ENCODE data around the gene SLC38A2.
A peak's percentile ranks its signal among the peaks of the same experiment; 100 is the strongest.

Gene SLC38A2

DNA sequence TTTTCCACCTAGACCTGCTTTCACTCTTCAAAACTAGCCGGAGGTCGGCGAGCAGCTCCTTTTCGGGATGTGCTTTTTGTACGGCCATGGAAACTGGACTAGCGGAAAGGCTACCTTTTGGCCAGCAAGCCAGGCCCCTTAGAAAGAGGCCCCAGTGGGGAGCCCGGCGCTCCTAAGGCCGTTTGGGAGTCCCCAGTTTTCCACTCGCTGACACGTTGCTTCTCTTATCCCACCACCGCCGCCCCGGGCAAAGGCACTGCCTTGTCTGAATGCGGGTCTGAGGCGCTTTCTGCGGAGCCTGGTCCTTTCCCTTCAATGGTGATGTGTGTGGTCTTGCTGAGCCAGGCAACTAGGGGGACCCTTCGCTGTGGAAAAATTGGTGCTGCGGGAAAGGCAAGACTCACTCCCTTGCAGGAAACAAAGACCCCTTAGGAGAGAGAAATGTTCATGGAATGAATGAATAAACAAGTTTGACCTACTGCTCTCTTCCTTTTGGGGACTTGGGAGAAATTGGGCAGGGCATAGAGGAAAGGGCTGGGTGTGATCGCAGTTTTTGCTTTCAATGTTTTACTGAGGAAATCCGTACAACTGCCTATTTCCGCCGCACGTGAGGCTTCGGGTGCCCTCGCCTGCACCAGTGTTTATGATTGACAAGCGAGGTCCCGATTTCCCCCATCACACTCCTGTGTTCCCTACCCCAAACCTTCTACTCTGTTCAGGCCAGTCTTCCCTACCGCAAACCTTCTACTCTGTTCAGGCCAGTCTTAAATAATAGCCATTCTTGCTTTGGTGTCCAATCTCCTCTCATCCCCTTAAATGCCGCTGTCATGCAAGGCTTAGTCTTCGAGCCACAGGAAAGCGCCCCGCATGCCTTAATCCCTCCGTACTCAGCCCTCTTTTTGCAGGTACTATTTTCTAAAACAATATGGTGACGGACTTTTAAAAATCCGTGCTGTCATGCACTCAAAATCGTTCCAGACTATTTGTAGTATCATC, 1.0 kb upstream of the SLC38A2 start:
- peak; percentile 22 for DNase-seq

DNA sequence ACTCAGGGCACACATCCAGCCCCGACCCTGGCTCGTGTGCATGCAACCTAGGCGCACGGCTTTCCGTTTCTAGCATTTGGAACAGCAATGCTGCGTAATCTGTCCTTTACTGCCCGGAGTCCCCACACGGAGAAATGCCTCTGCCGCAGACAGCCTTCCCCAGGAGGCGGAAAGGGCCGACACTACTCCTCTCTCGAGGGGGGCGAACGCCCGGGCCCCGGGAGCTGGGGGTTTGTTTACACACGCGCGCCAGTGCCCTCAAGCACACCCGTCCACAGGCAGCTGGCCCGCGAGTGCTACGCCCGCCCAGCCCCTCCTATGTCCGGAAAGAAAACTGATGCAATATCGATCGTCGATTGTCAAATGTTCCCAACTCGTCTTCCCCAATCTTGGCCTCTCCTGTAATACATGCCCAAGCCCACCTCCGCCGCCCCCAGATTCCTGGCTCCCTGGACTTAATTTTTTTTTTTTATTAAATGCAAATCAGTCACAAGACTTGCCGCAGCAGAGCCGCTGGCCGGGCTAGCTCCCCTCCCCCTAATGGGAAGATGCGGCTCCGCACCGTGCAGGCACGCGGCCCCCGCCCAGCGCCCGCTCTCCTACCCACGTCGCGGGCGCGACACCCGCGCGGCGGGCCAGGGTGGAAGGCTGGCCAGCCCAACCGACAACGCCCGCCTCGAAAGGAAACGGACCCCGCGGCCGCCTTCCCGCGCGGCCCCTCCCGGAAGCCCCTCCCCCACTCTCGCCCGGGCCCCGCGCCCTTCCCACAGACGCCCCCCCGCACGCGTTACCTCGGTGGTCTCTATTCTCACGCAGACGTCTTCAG, 642 bp downstream of the SLC38A2 start:
- peak; percentile 48 for DNase-seq

DNA sequence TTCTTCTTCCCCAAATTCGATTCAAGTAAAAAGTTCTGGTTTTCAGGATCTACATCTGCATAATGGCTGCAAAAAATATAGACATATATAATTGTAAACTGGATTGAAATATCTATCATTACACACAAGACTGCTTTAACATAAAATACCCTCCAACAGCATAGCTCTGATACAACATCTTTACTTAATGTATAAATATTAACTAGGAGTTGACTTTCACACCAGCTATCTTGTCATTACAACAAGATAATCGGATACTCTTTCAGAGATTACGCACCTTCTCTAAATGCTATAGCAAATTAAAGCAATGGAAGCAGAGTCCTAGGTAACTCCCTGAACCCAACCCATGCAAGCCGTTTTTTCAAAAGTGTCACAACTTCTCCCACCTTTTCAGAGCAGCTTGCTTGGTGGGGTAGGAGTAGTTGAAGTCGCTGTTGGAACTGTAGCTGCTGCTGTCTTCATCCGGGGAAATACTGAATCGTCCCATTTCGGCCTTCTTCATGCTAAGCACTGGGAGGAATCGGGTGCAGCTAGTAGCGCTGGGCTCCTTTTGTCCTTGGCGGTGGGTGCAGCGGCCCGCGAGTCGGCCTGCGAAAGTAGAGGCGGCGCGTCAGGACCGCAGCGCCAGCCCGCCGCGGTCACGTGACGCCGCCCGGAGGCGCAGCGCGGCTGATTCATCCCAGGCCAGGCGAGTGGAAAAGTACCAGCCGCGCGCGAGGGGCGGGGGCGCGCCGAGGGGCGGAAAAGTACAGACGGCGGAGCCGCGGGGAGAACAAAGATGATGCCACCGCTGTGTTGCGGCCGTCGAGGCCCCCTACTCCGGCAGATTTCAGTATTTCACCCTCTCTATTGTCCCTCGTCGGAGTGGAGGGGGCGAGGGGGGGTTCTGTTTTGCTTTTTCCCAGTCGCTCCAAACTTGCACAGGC, 1.5 kb downstream of the SLC38A2 start:
- peak; percentile 93 for DNase-seq

DNA sequence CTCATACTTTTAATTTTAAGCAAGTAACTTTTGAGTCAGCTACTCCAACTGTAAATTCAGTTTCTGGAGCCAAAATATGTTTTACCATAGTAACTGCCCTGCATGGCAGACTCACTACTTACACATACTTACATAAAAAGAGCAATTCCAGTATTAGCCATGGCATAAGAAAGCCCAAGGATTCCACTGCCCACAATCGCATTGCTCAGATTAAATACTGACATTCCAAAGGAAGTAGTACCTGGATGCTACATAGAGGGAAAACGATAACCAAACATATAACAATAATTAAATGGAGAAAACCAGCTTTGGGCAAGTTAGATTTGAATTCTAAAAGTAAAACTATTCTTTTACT, 2.2 kb downstream of the SLC38A2 start:
- no peak for DNase-seq

DNA sequence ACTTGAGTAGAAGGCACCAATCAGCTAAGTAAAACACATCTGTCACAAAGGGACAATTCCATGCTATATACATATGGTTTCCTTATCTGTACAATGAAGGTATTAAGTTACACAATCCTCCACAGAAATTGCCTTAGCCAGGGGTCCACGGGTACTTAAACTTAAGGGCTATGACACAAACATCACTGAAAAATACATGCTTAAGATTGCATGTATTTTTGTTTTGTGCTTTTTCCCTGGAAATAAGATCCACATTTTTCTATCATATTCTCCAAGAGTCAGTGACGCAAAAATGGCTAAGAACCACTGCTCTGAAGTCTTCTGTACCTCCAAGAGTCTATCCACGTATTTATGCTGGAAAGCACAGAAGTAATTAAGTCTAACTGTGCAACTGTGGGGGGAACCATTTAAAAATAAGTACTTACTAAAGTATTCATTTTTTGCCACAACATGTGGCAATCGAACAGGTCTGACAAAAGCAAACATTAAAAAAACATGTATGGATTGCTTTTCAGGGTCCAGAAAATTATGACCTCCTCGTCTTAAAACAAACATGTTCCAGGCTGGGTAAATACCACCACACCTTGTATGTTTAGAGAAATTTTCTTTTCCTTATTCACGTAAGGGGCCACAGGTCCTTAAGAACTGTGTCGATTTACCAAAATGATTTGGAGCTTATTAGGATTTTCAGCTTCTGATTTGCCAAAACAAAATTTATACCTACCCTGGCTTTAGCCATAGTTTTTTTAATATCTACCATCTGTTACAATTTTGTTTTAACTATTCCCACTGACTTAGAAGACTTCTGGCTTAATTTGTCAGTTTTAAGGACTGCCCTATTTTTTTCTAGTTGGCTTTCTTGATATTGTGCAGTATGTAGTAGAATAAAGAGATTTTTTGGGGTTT, 2.8 kb downstream of the SLC38A2 start:
- no peak for DNase-seq

DNA sequence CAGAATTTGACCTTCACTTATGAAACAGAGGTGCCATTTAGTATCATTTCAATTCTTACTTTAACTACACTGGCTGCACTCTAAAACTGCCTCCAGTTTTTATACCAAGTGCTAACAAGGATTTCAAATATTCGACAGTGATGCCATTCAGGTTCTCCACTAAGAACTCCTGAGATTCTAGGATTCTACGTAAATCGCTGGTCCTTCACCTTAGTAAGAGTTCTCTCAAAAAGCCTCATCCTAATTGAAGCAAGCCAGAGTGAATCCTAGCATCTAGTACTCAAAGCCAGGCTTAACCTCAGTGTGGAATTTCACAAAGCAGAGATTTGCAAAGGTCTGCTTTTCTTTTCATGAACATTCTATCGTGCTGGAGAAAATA, 3.5 kb downstream of the SLC38A2 start:
- DNase-seq, result no peak

DNA sequence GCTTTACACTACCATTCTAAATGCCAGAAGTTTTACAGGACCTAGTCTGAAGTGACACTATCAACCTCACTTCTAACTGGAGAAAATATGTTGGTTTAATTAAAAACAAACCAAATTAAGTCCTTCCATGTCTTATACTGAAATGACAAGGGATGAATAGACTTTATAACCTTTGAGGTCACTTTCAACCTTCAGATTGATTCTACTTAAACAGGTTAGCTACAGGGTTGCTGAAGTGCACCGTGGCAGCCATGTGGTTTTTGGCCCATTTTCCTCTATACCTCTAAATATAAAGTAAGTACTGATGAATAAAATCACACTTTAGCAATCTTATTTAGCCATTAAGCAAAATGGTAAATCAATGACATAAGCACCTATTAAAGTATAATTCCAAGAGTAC, 3.9 kb downstream of the SLC38A2 start:
- no peak for DNase-seq

DNA sequence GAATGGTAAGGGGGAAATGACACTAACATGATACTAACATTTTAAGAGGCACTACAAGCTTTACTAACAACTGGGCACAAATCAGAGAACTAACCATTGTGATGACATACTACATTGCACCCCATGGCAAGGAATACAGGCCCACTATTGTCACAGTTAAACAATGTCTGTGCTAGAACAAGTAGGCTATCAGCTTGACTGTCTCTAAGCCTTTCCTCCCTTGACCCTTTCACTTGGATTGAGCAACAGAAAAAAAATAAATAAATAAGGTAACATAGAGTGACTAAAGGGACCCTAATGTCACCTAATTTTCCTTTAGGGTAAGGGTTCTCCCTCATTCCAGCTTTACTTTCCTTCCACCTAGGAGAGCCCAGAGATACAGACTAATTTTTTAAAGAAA, 4.4 kb downstream of the SLC38A2 start:
- DNase-seq, result no peak

DNA sequence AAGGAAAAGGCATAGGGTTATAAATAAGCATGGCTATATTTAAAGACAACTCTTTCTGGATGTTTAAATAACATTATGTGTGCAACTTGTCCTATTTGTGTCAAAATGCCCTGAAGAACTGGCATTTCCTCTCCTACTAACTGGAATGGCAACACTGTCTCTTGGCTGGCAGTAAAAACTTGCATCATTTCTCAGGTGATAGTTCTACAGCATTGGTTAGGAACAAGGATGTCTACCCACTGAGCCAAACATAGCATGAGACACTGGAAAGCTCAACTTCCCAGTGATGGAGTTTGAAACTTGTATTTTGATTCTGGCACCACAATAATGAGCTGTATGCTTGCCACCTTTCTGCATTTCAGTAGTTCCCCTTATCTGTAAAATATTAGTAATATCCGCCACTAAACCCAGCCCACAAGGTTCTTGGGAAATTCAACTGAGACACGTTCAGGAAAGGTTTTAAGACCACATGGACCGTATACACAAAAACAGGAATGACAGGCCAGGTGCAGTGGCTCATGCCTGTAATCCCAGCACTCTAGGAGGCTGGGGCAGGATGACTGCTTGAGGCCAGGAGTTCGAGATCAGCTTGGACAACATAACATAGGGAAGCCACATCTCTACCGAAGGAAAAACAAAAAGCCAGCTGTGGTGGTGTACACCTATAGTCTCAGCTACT, 5.1 kb downstream of the SLC38A2 start:
- no peak for DNase-seq

DNA sequence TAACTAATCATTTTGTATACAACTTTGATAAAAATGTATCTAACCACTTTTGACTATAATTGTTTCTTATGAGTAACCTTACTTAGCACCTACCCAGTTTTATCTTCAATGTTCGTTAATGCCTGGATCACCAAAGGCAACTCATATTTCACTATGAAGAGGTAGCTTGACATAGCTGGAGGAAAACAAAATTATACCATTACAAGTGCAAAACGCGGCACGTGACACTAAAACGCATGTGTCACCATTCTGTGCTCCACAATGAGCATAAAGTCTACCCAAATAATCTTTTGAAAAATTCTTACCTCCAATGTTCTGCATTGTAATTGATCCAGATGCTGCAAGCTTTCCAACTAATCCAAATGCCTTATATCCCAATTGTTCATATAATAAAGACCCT, 5.8 kb downstream of the SLC38A2 start:
- DNase-seq, result no peak

DNA sequence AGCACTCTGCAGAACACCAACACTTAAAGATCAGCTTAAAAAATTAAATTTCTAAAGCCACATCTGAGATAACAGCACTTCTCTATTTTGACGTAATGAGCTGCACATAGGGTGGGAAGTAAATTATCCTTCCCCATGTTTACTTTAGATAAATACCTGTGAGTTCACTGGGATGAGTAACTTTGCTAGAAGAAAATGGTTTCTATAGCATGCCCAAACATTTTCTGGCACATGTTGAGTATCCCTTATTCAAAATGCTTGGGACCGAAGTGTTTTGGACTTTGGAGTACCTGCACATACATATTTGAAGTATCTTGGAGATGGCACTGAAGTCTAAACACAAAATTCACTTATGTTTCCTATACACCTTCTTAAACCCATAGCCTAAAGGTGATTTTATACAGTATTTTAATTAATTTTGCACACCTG, 6.6 kb downstream of the SLC38A2 start:
- no peak for DNase-seq

DNA sequence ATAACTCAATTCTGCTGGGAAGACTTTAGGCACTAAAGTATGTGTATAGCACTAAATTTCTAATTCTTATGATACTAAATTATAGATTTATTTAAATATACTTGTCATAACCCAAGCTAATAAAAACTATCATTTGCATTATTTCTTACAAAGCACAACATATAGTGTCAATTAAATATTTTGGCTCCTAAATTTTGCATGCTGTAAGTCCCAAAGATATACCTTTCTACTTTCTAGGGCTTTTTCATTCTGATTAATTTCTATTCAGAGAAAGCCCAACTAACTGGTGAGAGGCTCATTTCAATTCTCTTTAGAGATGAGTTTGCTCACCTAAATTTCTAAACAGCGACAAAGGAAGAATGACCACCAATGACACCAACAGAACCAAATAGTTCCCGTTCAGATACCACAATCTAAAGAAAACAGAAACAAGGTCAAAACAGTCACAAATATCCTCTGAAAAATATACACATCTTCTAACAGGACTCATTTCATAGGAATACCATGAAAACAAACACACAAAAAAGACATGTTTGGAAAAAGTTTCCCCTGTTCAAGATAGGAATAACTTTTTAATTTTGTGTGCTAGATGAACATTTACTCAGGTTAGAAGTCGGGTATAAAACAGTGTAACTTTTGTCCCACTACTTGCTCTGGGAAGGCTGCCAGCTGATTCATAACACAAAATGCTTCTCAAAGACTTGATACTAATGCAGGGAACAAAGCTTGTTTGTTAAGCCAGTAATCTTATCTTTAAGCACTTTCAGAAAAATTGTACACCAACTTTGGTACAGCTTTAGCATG, 7.6 kb downstream of the SLC38A2 start:
- DNase-seq, result no peak

DNA sequence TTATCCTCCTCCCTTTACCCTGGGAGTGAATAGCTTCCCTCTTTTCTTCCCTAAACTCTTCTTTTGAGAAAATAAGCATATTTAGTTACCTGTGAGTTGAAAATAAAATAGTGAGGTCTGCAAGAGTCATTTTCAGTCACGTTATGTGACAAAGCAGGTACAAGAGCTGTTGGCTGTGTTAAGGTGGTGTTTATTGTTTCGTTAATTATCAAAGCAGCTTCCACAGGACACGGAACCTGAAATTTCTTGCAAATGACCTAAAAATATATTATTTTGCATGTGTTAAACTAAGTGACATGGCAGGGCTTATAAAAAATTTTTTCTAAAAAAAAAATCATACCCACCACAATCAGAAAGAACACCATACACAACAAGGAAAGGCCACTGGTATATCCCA, 8.3 kb downstream of the SLC38A2 start:
- no peak for DNase-seq

DNA sequence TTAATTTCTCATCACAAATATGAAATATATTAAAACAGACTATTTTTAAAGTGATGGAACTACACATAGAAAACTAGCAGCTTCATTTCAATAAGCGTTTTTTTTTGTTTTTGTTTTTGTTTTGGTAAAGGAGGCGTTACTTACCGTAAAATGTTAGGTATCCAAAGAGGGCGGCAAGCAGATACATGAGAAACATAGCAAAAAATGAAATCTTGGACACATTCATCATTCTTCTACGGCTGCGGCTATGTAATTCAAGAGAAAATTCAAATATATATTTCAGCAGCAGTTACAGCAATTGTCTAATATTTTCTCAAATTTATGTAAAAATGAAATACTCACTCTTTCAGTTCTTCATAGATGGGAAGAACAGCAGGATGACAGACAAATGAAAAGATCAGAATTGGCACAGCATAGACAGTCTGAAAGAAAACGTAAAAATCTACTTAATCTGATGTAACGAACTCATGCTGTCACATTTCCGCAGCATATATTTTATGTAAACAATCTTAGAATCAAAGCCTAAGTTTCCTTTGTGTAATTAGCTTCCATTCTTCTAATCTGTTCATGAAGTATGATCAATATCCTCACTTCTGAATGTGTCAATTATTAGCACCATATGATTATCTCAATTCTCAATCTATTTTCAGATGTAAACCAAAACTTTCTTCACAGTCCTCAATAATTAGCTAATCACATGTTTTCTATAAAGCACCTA, 8.8 kb downstream of the SLC38A2 start:
- DNase-seq, result no peak

DNA sequence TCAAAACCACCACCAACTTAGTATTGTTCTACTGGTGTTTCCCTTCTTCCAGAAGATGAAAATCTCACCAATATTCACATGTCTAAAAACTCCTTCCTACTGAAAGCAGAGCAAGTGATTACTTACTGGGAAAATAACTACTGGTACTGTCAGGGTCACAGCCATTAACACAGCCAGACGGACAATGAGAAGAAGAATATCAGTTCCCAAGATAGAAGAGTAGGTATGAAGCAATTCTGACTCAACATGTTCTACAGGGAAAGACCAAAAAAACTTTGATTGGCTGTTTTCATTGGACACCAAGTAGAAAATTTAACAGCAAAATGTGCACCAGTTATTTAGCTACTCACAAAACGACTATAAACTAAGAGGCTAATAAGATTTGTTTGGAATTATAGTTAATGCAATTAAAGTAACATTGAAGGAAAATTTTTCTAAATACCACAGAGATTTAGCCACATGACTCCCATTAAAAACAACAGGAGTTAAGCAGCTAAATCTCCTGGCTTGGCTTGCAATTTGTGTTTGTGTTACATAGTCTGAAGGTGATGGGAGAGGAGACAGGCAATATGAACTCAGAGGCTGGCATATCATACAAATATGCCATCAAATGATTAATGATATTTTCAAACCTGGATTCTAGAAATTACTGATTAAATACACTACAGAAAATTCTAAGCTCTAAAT, 9.5 kb downstream of the SLC38A2 start:
- DNase-seq, result no peak

DNA sequence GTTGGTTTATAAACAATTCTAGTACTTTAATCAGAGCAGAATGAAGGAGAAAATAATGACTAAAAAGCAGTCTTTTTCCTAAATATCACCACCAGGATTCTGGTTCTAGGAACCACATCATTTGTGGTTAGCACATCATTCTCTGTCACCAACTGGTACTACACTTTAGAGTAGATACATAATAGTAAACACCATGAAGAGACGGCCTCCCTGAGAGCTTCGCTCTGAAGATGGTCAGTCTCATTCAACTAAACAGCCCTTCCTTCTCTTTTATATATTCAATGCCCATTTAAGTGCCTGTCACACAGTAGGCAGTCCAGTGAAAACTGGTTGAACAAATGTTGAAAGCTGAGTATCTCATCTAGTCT, 10.9 kb downstream of the SLC38A2 start:
- DNase-seq, result no peak

DNA sequence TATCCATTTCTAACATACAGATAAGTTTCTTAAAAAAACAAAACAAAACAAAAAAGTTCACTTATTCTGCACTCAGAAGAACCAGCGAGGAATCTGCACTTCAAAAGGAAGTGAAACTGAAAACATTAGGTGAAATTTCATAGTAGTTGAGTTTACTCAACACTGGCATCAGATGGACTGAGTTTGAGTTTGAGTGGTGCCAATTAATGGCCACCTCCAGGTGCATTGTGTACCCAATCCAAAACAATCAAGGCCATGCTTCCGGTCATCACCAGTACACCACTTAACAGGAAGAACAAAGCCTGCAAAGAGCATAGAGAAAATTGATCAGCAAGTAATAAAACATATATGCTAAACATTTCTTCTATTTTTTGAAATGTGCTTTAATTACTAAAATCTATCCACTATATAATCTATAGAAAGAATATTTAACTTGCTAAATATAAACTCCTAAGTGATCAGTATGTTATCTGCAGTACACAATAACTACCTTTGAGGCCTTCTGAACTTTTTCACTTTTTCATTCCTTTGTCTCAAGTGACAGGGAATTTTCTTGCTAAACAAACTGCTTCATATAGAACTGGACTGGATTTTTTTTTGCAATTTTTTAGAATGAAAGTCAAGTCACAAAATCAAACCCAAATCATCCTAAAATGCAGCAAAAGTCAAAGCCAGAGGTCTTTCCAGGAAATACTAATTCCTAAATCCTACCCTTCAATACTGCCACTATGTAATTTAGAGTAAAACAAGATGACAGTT, 11.5 kb downstream of the SLC38A2 start:
- DNase-seq, result no peak

DNA sequence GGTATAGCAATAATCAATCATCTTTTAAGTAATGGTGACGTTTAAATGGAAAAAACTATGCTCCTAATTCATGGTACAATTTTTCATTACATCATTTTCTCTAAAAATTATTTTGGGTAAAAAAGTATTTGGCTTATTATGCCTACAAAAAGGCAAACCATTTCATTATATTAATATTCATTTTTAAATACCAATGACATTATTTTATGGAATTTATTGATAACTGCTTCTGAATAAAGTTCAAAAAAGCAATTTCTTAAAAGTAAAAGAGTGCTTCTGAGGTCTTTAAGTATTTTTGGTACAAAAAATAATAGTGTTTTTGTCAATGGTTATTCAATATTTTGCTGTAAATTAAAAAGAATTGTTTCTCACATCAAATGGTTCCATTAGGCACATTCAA, 12.2 kb downstream of the SLC38A2 start:
- no peak for DNase-seq
